SH-SY5Y (cell line): ENCODE measurements around the gene CNIH1.

ENCODE experiments used
- GATA2 ChIP-seq: IDR thresholded peaks from 2 replicates; pipeline ENCODE4 v1.6.1; 2011; ENCODE audit warnings: mild to moderate bottlenecking, low read depth, low read length
- GATA3 ChIP-seq: IDR thresholded peaks from 2 replicates; pipeline ENCODE4 v1.6.1; 2011; ENCODE audit warnings: low read depth, mild to moderate bottlenecking, low read length, moderate library complexity

DNA sequence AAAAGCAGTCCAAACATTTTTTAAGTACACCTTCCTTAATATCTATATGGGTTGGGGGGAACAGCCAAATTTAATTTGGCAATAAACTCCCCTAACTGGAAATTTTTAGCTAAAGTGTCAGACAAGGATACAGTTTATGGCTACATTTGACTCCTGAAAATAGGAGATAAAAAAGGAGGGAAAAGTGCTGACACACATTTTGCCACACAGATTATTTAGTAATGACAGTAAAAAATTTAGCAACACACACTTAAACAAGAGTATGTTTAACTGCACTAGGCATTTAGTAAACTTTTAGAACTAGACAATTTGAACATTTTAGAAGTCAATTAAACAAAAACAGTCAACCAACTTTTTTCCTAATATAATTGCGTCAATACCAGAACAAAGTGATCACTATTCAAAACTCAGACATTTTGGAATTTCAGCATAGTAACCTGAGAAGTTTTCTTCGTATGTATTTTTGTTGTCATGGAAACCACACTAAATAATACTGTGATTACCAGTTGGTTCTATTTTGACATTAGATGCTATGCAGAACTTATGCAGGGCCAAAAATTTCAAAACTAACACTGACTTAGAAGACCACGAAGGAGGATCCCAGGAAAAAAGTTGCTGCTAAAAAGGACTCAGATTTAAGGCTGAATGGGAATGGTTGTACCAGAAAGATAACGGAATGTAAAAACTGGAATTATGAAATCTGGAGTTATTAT is 34.2 kb upstream of the CNIH1 start:
- TF ChIP-seq GATA2 (no peak), GATA3 (no peak)
